GM21825 (cell line): ENCODE results near the gene DPP7.

ENCODE experiments used
- ATAC-seq: cut with Tn5 transposase; IDR thresholded peaks from one replicate; pipeline ENCODE4 v1.9.1; 2021; ENCODE audit warnings: mild to moderate bottlenecking, moderate library complexity; ENCODE audit not compliant: unreplicated experiment

The DPP7 gene

DNA sequence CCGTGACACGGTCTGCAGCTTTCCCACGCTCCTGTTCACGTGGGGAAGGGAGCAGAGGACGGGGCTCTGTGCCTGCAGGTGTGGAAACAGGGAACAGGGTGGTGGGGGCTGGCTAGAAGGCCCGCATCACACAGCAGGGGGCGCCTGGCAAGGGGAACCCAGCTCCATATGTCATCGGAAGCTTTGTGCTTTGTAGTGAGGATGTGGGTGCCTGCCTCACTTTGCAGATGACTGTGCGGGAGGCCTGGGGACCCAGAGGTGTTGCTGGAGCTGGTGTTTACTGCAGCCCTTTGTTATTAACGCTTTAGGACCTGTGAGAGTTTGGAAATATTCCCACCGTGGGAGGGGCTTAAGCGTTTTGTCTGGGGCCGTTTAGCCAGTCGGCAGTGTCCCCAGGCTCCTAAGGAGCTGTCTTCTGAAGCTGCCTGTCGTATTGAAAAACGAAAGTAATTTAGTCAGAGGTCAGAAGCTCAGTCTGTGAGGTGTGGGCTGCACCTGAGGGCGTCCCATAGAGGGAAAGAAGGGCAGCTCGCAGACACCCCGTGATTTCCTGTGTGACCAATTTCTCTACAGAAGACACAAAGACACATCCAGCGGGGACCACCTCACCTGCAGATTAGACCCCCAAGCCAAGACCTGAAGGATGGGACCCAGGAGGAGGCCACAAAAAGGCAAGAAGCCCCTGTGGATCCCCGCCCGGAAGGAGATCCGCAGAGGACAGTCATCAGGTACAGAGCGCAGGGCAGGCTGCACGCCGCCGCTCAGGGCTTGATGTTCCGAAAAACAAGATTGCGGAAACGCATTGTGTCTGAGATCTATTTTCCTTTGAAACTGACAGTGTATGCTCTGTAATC, 18.6 kb downstream of the DPP7 start:
- peak; percentile 66 for ATAC-seq

DNA sequence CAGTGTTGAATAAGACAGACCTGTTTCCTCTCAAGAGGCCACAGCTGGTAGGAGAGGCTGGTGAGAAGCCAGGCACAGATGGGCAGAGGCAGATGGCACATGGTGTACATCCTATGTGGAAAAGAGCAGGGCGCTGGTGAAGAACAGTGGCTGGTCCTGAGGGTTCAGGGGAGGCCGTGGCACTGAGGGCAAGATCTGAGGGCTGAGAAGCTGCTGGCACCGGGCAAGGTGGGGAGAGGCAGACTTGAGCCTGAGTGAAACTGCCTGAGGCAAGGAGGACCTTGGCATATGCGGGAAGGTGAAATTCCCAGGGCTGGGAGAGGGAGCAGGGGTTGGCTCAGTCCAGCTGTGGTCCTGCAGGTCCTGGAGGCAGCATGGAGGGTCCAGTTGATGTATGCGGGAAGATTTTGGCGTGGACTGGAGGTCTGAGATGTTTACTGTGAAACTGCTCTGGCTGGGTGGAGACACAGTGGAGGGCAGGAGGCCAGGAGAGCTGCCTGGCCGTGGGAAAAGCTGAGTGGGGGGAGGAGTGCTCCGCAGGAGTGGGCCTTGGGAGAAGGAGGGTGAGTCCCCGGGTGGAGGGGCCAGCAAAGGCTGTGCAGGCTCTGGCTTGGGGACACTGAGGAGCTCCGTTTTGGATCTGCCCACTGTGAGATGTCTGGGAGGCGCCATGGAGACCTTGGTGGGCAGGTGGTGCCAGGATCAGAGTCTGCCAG, 25.1 kb downstream of the DPP7 start:
- ATAC-seq = no peak

DNA sequence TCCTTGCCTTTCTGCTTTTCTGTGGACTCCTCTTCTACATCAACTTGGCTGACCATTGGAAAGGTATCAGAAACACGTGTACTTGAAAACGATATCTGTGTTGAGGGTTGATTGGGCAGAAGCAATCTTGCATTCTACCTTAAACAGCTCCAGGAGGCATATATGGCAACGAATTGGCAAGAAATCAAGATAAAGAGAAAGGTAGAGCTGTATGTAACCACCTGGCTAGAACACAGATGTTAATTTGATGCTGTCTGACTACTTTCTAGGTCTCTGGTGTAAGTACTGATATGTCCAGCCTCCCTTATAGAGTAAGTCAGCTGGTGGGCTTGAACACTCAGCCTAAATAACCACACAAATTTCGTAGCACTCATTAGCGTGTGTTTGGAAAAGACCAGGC, 26.4 kb downstream of the DPP7 start:
- no peak for ATAC-seq

DNA sequence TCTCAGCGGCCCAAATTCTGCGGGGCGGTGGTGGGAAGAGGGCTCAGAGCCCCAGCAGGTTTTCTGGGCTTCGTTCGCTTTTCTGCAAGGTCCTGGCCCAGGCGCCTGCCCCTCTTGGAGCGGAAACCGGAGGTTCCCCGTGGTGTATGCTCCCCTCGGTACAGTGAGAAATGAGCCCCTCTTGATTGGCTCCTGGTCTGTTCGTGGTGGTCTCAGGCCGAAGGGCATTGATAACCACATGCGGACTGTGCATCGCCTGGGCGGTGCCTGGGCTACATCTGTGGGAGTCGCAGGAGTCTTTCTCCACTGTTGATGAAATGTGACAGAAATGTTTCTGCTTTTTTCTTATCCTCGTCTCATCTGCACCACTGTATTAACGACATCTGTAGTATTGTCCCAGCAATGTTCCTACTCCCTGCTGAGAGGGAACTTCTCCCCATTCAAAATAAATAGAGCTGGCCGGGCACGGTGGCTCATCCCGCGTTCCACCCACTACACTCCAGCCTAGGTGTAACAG, 27.1 kb downstream of the DPP7 start:
- peak; percentile 0 for ATAC-seq

DNA sequence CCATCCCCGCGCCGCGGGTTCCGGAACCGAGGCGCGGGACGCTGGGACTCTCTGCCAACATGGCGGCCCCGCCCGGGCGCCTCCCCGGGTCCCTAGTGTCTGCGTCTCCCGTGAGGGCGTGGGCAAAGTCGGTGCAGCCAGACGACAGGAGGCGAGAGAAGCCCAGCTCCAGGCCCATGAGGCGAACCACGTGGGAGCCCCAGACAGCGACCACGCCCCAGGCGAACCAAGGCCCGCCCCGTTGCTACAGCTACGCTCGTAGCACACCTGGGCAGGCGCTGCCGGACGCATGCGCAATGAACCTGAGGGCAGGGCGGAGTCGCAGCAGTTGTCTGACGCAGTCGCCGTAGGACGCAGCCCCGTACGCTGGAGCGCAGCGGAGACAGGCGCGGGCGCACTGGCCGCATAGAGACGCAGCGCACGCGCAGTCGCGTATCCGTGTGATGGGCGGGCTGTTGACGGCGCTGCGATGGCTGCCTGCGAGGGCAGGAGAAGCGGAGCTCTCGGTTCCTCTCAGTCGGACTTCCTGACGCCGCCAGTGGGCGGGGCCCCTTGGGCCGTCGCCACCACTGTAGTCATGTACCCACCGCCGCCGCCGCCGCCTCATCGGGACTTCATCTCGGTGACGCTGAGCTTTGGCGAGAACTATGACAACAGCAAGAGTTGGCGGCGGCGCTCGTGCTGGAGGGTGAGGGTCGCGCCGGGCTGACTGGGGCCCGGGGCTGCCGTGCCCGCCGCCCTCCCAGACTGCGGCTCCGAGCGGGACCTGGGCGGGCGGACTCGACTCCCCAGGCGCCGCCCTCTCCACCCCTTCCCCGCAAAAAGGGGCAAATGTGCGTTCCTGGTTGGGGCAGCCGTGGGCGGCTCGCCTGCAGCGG, 27.8 kb downstream of the DPP7 start, which contains the start of gene MAN1B1:
MAN1B1 (plus strand) TSS at position 455 of the 878 bp plus-strand sequence; CDS start at position 470, 15 bp downstream.
- peak; percentile 66 for ATAC-seq

DNA sequence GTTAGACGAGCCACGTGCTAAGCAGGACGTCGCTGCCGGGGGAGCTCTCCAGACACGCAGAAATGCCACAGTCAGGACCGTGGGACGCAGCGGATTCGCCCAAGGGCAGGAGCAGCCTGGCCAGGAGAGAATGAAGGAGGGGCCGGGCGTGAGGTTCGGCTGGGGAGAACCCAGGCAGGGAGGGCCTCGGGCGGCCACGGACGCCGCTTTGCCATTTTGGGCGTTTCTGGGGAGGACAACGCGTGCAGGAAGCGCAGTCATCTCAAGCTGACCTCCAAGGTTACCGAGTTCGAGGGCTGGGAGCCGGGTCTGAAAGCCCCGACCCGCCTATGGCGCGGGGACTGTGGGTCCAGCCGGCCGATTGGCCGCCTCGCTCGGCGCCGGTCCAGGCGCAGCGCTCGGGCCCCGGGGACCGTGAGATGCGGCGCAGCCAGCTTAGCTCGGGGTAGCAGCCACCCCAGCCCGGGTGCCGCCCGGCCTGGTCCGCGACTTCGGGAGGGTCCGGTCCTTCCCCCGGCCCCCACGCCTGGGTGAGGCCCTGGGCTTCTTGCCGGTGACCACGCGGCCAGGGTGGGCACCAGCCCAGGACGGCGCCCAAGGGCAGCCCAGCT, 28.5 kb downstream of the DPP7 start:
- peak; percentile 6 for ATAC-seq

DNA sequence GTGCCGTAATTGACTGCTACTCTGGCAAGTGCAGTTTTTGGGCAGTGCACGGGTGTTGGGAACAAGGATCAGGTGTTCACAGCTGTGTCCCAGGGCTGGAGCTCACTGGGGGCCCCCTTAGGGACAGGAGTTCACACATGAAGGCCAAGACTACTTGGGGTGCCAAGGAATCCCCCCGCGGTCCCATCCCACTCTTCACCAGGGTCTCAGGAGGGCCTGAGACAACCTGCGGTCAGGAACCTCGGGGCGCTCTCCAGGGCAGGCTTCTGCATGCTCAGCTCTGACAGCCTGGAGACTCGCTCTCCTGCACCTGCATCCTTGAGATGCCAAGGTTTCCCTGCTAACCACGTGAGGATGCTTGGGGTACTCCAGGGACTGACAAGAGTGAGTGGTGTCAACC, 30.0 kb downstream of the DPP7 start:
- no peak for ATAC-seq

DNA sequence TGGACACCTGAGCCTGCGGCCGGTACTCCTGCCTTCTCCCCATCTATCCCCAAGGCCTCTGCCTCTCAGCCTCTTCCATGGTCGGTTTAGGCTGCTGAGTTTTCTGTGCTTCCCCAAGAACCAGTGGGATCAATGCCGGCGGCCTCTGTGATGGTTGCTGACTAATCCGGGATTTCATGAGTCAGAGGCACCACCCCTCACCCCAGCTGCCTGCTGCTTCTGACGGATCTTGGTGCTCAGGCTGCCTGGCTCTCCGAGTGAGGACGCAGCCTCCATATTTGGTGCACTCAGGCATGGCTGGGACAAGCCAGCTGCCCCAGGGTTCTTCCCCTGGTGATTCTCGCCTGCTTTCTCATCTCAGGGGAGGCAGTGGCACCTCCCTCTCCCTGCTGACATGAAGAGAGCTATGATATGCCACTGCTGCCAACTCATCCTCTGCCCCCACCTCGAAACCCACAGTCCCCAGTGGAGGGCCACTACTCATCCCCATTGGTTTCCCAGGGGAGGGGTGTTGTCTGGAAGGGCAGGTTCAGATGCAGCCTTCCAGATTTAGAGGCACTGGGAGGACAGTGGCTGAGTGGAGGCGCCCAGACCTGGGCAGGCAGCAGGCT, 31.0 kb downstream of the DPP7 start:
- no peak for ATAC-seq

DNA sequence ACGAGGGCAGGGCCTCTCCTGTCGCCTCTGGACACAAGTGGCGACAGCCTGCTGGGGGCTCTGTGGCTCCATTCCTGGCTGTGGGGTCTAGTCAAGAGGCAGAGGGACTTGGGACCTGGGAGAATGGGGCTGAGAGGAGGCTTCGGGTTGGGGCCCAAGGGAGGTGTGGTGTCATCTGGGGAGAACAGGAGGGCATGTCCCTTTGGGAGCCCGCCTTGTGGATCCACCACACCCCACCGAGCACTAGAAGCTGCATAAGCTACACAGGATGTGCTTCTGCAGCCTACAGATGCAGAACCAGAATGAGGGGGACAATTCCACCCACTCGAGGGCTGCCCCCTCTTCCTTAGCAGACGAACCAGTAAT, 31.6 kb downstream of the DPP7 start:
- no peak for ATAC-seq

DNA sequence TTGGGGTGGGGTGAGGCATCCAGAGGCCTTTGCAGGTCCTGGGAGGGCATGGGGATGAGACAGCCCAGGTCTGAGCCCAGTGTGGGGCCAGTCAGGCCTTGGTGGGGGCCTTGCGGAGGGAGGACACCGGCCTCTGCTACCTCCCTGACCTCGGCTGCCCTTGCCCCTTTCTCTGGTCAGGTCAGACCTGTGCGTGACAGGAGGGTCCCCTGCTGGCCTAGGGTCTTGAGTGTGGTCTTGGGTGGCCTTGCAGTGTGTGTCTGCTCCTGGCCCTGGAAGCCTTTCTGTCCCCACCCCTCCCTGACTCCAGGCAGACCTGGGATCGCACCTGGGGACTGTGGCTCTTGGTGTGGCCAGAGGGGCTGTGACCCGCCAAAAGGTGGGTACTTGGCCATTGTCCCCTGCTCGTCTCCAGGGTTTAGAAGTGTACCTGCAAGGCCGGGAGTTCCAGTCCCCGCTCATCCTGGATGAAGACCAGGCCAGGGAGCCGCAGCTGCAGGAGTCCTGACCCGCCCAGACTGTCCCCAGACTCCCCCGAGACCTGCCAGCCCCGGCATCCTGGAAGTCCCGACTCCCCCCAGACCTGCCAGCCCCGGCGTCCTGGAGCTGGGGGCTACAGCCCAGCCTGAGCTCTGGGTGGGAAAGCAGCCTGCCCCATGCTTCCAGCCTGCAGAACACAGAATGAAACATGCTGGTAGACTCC, 32.2 kb downstream of the DPP7 start:
- ATAC-seq = no peak

DNA sequence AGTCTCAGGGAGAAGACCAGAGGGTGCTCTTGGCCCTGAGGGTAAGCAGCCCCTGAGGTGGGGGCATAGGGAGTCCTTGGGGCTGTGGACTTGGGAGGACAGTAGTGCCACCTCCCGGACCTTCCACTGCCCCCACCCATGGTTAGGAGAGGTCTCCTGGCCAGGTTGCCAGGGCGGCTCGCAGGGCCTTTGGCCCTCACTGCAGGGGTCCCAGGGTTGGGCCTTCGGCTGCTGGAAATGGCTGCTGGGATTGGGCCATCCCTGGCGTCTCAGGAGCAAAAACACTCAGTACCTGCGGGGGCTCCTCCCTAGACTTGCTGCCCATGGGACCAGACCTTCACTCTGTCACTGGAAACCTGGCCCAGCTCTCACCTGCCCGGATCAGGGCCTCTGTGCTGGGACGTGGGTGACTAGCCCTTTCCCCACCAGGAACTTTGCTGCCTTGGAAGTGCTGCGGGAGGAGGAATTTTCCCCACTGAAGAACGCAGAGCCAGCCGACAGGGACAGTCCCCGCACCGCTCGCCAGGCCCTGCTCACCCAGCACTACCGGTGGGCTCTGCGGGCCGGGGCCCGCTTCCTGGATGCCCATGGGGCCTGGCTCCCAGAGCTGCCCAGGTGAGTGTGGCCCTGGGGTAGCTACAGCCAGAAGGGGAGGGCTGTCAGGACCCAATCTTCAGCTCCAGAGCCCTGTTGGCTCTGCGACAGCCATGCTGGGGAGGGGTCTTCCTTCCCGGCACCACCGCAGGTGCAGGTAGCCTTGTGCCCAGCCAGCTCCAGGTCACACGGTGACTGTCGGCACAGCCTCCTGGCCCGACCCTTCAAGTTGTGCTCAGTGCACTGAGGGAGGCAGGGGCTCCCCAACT, 34.0 kb downstream of the DPP7 start:
- ATAC-seq = no peak

DNA sequence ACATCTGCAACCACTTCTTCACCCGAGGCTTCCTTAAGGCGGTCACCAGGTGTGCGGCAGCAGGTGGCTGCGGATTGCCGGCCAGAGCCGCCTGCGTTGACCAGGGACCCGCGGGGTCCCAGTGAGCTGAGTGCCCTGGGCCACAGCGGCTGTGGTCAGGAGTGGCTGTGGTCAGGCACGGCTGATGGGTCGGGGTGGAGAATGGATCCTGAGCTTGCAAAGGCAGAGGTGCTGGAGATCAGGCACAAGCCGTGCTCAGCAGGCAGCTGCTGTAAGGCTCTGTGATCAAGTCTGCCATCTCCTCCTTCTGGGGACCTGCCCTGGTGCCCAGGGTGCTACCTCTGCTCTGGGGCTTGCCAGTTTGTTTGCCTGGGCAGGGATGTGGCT, 35.1 kb downstream of the DPP7 start:
- no peak for ATAC-seq

DNA sequence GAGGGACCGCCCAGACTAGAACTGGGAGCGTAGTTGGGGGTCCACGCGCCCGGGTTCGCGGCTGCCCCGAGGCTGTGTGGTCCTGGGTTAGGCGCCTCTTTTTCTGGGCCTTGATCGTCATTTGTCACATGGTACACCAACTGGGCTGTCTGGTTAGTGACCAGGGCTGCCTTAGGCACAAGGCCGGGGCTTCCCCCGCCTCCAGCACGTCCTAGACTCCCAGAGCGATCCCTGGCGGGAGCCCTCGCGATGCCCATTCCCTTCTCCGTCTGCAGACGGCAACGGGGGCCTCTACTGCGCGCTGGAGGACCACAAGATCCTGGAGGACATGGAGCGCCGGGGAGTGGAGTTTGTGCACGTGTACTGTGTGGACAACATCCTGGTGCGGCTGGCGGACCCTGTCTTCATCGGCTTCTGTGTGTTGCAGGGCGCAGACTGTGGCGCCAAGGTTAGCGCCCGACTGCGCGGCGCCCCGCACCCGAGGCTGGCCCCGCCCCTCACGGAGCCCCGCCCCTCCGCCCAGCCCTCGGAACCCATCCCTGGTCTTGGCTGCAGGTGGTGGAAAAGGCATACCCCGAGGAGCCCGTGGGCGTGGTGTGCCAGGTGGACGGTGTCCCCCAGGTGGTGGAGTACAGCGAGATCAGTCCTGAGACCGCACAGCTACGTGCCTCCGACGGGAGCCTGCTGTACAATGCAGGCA, 35.7 kb downstream of the DPP7 start:
- ATAC-seq = no peak

DNA sequence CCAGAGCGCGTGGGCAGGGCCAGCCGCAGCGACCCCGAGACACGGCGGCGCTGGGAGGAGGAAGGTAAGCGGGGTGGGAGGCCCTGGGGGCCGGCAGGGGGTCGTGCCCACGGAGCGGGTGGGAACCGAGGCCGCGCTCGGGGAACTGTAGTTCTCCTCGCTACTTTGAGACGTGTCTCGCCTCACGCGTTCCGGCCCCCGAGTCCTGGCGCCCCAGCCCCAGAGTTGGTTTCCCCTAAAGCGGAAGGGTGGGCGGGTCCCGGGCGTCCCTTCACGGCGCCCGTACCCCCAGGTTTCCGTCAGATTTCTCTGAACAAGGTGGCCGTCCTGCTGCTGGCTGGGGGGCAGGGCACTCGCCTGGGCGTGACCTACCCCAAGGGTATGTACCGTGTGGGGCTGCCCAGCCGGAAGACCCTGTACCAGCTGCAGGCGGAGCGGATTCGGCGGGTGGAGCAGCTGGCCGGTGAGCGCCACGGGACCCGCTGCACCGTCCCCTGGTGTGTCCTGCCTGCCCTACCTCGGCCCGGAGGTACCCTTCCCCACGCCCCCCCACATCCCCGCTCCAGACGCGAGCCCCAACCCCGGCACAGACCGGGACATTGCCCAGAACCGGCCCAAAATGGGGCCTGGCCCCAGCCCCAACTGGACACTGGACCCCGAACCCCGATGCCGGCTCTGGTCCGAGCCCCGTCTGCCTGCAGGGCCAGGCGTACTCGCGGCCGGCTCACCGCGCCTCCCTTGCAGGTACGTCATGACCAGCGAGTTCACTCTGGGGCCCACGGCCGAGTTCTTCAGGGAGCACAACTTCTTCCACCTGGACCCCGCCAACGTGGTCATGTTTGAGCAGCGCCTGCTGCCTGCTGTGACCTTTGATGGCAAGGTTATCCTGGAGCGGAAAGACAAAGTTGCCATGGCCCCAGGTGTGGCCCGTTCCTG, 36.5 kb downstream of the DPP7 start:
- ATAC-seq = no peak

DNA sequence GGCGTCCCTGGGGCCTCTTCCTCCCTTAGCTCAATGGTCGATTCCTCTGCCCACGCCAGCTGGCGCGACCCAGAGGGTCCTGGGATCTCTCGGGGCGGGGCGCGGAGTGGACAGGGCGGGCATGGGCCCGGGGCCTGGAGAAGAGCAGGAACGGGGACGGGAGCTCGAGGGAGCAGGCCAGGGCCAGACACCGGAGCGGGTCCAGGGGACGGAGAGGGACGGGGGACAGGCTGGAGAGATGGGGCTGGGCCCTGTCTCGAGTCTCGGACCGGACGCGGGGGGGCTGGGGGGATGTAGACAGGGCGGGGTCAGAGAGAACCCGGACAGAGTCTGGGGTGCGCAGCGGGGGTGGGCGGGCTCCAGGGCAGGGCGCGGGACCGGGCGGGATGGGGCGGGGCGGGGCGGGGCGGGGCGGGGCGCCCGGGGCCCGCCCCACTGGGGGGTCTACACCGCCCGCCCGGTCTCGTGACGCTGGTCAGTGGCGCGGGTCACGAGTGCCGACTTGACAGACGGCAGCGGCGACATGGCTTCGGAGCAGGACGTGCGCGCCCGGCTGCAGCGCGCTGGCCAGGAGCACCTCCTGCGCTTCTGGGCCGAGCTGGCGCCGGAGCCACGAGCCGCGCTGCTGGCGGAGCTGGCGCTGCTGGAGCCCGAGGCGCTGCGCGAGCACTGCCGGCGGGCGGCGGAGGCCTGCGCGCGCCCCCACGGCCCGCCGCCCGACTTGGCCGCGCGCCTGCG, 37.4 kb downstream of the DPP7 start, which contains the start of gene UAP1L1:
UAP1L1 (plus strand) TSS at position 508 of the 738 bp plus-strand sequence; CDS start at position 524, 16 bp downstream.
- no peak for ATAC-seq

DNA sequence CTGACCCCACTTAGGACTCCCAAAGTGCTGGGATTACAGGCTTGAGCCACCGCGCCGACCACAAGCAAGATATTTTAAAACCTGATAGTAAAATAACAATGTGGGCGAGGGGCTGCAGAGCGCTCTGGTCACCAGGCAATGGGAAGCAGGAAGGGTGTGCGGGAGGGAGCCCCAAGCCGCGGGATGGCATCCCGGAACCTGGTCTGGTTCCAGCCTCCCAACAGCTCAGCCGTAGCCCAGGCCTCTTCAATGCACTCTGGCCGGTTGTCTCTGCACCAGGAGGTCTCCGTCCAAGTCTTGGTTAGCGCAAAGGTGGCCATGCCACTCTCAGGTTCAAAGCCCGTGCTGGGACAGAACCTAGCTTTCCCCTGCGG, 37.9 kb downstream of the DPP7 start:
- no peak for ATAC-seq
